ENCODE results near the gene EXOSC10. TPM values are rescaled to one million over a fixed set of nuclear protein-coding genes. Genes with fewer than 3 reads are reported as not detected.

EXOSC10 gene
- polyA plus RNA-seq, 1 donor (not counting 4 experiments of a cell fraction or from before 2014, with no cell fraction given), result 61.2 TPM

DNA sequence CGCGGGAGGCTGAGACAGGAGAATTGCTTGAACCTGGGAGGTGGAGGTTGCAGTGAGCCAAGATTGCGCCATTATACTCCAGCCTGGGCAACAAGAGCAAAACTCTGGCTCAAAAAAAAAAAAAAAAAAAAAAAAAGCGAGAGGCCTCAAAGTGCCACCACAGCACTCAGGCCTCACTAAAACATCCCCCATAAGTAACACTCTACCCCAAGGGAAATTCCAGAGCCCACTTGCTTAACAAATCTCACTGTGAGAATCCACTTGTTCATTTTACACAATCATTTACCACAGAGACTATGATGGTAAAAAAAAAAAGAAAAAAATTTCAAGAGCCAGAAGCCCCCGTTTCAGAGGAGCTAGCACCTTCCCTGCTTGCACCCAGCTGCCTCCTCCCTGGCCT is 26.3 kb upstream of the EXOSC10 start:
- Histone ChIP-seq H3K9me3 (ENCODE audit: control insufficient read depth, low read depth, low read length) (no peaks in the 10 kb centered on the region), H3K27me3 (ENCODE audit: control insufficient read depth, extremely low read depth, insufficient read depth, low read length) (no peaks in the 10 kb centered on the region), H3K36me3 (ENCODE audit: control insufficient read depth in 2 of 2, extremely low read depth in 1 of 2, insufficient read depth in 2 of 2, low read length in 2 of 2) (peaks cover 42 to 50% of the 10 kb centered on the region in 2 experiments), H4K20me1 (ENCODE audit: control insufficient read depth, extremely low read depth, insufficient read depth, low read length) (no peaks in the 10 kb centered on the region), H3K9ac (ENCODE audit: control insufficient read depth, extremely low read depth, insufficient read depth, low read length) (no peak overlapping the region), H3K79me2 (ENCODE audit: control insufficient read depth, insufficient read depth, low read length) (no peaks in the 10 kb centered on the region), H3K4me3 (ENCODE audit: control insufficient read depth in 2 of 3, extremely low read depth in 1 of 3, insufficient read depth in 2 of 3, low read depth in 1 of 3, low read length in 3 of 3) (no peak overlapping the region), H3K4me2 (ENCODE audit: control insufficient read depth, extremely low read depth, insufficient read depth, low read depth, low read length) (no peak overlapping the region), H3K9me1 (ENCODE audit: control insufficient read depth, extremely low read depth, insufficient read depth, low read length) (no peaks in the 10 kb centered on the region), H3K27ac (ENCODE audit: control insufficient read depth, insufficient read depth, low read length) (no peak overlapping the region), H2AFZ (ENCODE audit: control insufficient read depth, low read length) (no peak overlapping the region), H3K4me1 (ENCODE audit: control insufficient read depth, extremely low read depth, insufficient read depth, low read length) (no peaks in the 10 kb centered on the region)
- DNase-seq (ENCODE audit: low read depth, low spot score), result no peak
- dilution Hi-C loops (cut with MboI; ENCODE audit: extremely low pct_ligation_motif_present, low sequenced_read_pairs), result no loop called here
- TF ChIP-seq, protein P1, sequence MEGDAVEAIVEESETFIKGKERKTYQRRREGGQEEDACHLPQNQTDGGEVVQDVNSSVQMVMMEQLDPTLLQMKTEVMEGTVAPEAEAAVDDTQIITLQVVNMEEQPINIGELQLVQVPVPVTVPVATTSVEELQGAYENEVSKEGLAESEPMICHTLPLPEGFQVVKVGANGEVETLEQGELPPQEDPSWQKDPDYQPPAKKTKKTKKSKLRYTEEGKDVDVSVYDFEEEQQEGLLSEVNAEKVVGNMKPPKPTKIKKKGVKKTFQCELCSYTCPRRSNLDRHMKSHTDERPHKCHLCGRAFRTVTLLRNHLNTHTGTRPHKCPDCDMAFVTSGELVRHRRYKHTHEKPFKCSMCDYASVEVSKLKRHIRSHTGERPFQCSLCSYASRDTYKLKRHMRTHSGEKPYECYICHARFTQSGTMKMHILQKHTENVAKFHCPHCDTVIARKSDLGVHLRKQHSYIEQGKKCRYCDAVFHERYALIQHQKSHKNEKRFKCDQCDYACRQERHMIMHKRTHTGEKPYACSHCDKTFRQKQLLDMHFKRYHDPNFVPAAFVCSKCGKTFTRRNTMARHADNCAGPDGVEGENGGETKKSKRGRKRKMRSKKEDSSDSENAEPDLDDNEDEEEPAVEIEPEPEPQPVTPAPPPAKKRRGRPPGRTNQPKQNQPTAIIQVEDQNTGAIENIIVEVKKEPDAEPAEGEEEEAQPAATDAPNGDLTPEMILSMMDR (optimal IDR thresholded peaks at IDR 0.05 in 1 of 3, IDR thresholded peaks at IDR 0.05 in 1 of 3, conservative IDR thresholded peaks at IDR 0.05 in 1 of 3; ENCODE audit: extremely low read depth in 1 of 3, insufficient read depth in 2 of 3, low read length in 3 of 3), result no peak
- TF ChIP-seq EZH2 (IDR thresholded peaks at IDR 0.05; ENCODE audit: low read length), result no peak
- FAIRE-seq, result no peak

- H3K9me3 ChIP-seq (ENCODE audit: control insufficient read depth, low read depth, low read length), result no peaks in the 10 kb centered on the region
- H3K9ac ChIP-seq (ENCODE audit: control insufficient read depth, extremely low read depth, insufficient read depth, low read length), result no peak overlapping the region
- H3K4me2 ChIP-seq (ENCODE audit: control insufficient read depth, extremely low read depth, insufficient read depth, low read depth, low read length), result no peak overlapping the region
- no peak overlapping the region for H2AFZ ChIP-seq (ENCODE audit: control insufficient read depth, low read length)
- peaks cover 36 to 42% of the 10 kb centered on the region in 2 experiments for H3K36me3 ChIP-seq (ENCODE audit: control insufficient read depth in 2 of 2, extremely low read depth in 1 of 2, insufficient read depth in 2 of 2, low read length in 2 of 2)
- H3K4me3 ChIP-seq (ENCODE audit: control insufficient read depth in 2 of 3, extremely low read depth in 1 of 3, insufficient read depth in 2 of 3, low read depth in 1 of 3, low read length in 3 of 3), result no peak overlapping the region
- no peaks in the 10 kb centered on the region for H4K20me1 ChIP-seq (ENCODE audit: control insufficient read depth, extremely low read depth, insufficient read depth, low read length)
- FAIRE-seq, result no peak
- TF ChIP-seq, protein P1 (optimal IDR thresholded peaks at IDR 0.05 in 1 of 3, IDR thresholded peaks at IDR 0.05 in 1 of 3, conservative IDR thresholded peaks at IDR 0.05 in 1 of 3; ENCODE audit: extremely low read depth in 1 of 3, insufficient read depth in 2 of 3, low read length in 3 of 3), result no peak
- TF ChIP-seq EZH2 (IDR thresholded peaks at IDR 0.05; ENCODE audit: low read length), result no peak
- H3K79me2 ChIP-seq (ENCODE audit: control insufficient read depth, insufficient read depth, low read length), result no peaks in the 10 kb centered on the region
- no peaks in the 10 kb centered on the region for H3K9me1 ChIP-seq (ENCODE audit: control insufficient read depth, extremely low read depth, insufficient read depth, low read length)
- H3K4me1 ChIP-seq (ENCODE audit: control insufficient read depth, extremely low read depth, insufficient read depth, low read length), result no peaks in the 10 kb centered on the region
- H3K27ac ChIP-seq (ENCODE audit: control insufficient read depth, insufficient read depth, low read length), result no peak overlapping the region
- dilution Hi-C loops (cut with MboI; ENCODE audit: extremely low pct_ligation_motif_present, low sequenced_read_pairs), result no loop called here
- no peaks in the 10 kb centered on the region for H3K27me3 ChIP-seq (ENCODE audit: control insufficient read depth, extremely low read depth, insufficient read depth, low read length)
- DNase-seq (ENCODE audit: low read depth, low spot score), result no peak
Observed at GRCh38 chr1:11124965-11125364, 25.3 kb upstream of the EXOSC10 start.

Data from keratinocyte (primary cell).